Measurements from ENCODE around the gene BHLHA15.
A peak's percentile ranks its signal among the peaks of the same experiment; 100 is the strongest.

The BHLHA15 gene

DNA sequence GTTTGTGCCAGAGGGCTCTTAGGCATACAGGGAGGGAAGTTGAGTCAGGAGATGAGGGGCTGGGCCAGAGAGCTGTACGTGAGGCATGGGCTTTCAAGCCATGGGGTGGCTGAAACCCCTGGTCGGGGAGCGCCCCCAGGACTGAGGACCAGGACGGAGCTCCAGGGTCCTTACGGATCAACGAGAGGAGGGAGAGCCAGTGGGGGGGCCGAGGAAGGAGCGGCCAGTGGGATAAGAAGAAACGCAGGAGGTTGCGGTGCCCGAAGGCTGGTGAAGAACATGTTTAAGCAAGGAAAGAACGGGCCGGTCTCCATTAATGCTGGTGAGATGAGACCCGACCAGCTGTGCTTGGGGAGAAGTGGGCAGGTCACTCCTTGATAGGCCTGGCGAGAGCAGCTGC is 43.6 kb upstream of the BHLHA15 start:
- no peak for DNase-seq (ENCODE audit: low read depth)
- no peak overlapping the region for H3K4me3 ChIP-seq (ENCODE audit: low read length)
- no peak for TF ChIP-seq CTCF (IDR thresholded peaks at IDR 0.05; ENCODE audit: insufficient read depth, low read depth, low read length, missing control alignments)

DNA sequence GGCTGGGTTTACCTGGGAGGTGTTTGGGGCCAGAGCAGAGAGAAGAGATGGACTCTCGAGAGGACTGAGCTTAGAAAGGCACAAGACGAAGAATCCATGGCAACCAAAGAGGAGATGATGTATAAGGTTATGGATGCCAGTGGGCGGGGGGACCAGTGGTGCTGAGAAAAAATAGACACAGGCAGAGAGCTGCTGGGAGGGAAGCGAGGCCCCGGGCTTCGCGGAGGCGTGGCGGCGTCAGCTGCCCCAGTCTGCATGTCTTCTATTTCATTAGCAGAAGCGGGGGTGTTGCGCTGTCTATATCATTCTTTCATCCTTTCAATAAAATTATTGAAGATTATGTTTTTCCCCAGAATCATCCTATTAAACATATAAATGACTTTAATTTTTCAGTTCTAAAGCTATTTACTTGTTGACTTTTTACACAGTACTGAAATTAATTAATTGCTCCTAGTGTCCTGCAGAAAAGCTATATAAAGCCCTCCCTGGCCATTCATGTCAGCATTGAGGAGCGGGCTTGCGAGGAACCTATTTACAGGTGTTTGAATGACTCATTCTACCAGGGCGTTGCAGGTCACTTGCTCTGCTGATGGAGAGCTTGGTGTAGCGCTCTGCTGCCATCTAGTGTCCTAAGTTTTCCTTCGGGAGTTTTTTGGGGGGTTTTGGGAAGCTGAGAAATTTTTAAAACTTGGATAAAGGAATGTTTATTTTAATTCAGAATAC is 42.9 kb upstream of the BHLHA15 start:
- no peak overlapping the region for H3K4me3 ChIP-seq (ENCODE audit: low read length)
- TF ChIP-seq CTCF (IDR thresholded peaks at IDR 0.05; ENCODE audit: insufficient read depth, low read depth, low read length, missing control alignments), result peak; percentile 89

DNA sequence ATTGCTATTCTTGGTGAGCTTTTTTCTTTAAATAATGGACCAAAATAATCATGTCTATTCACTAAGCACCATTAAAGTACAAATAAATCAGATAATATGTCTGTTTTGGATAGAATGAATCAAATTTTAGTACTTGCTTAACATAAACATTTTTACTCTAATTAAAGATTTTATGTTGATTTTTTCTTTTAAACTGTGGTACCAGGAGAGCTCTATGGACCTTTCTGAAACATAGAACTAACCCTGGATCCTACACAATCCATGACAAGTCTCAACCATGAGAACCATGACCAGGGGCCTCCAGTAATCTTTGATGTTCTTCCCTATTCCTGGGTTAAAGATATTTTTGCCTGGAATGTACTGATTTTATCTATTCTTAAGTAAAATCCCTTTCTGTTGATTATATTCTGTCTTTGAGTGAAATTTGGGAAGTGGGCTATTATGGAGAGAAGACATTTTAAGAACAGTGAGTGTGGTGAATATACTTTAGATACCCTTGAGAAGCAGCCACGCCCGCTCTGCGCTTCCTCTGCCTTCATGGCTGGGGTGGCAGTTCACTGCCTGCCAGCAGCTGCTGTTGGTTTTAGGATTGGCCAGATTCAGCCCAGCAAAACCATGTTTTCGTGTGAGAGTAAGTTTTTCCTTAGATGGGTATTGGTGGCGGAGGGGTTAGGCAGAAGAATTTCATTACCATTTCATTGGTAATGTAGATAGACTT is 42.2 kb upstream of the BHLHA15 start:
- no peak for TF ChIP-seq CTCF (IDR thresholded peaks at IDR 0.05; ENCODE audit: insufficient read depth, low read depth, low read length, missing control alignments)
- DNase-seq (ENCODE audit: low read depth), result no peak
- no peak overlapping the region for H3K4me3 ChIP-seq (ENCODE audit: low read length)

More for the DNA sequence above, 42.9 kb upstream of the BHLHA15 start:
- peak; percentile 90 for DNase-seq (ENCODE audit: low read depth)

DNA sequence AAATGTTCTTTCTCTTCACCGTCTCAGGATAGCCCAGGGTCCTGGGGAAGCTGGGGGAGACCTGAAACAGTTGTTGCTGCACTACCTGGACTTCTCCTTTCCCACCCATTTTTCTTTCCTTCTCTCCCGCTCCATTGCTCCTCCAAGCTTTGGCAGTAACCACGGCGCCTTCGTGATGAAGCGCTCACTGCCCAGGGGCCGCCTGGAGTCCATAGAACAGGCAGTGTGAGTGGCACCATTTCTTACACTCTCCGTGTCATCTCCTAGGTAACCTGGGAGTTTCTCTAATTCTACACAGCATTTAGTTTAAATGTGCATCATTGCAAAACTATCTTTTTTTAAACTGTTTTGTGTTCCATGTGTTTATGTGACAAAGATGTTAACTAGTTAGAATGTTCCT is 40.3 kb upstream of the BHLHA15 start:
- TF ChIP-seq CTCF (IDR thresholded peaks at IDR 0.05; ENCODE audit: insufficient read depth, low read depth, low read length, missing control alignments), result no peak
- no peak overlapping the region for H3K4me3 ChIP-seq (ENCODE audit: low read length)
- DNase-seq (ENCODE audit: low read depth), result no peak

DNA sequence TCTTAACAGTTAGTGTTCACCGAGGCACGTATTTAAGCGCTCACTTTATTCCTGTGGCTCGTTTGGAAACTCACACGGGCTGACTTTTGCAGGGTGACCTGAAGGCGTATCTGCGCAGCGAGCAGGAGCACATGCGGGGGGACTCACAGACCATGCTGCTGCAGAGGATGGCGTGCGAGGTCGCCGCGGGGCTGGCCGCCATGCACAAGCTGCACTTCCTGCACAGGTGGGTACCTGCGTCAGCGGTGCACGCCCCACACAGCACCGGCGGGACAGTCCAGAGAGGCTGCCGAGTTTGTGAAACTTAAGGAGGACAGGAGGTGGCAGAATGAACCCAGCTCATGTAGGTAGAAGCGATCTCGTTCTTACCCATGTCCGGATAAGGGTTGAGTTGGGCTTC is 39.8 kb upstream of the BHLHA15 start:
- TF ChIP-seq CTCF (IDR thresholded peaks at IDR 0.05; ENCODE audit: insufficient read depth, low read depth, low read length, missing control alignments), result no peak
- no peak overlapping the region for H3K4me3 ChIP-seq (ENCODE audit: low read length)
- DNase-seq (ENCODE audit: low read depth), result no peak

- no peak overlapping the region for H3K4me3 ChIP-seq (ENCODE audit: low read length)
- no peak for DNase-seq (ENCODE audit: low read depth)
- no peak for TF ChIP-seq CTCF (IDR thresholded peaks at IDR 0.05; ENCODE audit: insufficient read depth, low read depth, low read length, missing control alignments)
Measured at GRCh38 chr7:98174334-98175259, 36.6 kb upstream of the BHLHA15 start.

Data from epithelial cell of esophagus (primary cell).